A673 (cell line): Measurements from ENCODE around the gene HMGCS1. TPM values are rescaled to one million over a fixed set of nuclear protein-coding genes. Genes with fewer than 3 reads are reported as not detected.

ENCODE experiments used
- BruUV-seq: library from RNA; stranded (reverse); fragments of 400-500 nt; replicated peaks from 2 replicates; lab custom pipeline; 2021; lab: Mats Ljungman, UMichigan
- CTCF ChIA-PET: fragments of 300-600 bp; sonication (Branson Sonifier 250); formaldehyde crosslinking; loops from one replicate; lab custom pipeline; 2022; ENCODE audit warnings: antibody characterized with exemption; lab: Charles Lee
- POLR2A ChIA-PET: fragments of 300-600 bp; sonication (Branson Sonifier 250); formaldehyde crosslinking; loops from one replicate; lab custom pipeline; 2022; ENCODE audit warnings: antibody characterized with exemption; ENCODE audit not compliant: low non-redundant PET; lab: Charles Lee
- DNase-seq: peaks from one replicate; pipeline ENCODE4 v3.0.0-alpha.2; 2015; ENCODE audit warnings: low spot score
- H3K27ac ChIP-seq: fragments of 200-600 bp; sonication (generic); 2 replicates; pipeline ENCODE4 v1.5.1; 2016; ENCODE audit warnings: mixed run types, low read depth, mild to moderate bottlenecking, mixed read lengths, antibody characterized with exemption, low read length; ENCODE audit not compliant: poor library complexity, severe bottlenecking
- H3K27me3 ChIP-seq: fragments of 200-600 bp; sonication (generic); replicated peaks from 2 replicates; pipeline ENCODE4 v1.6.1; 2017; ENCODE audit warnings: mixed run types, low read depth, mild to moderate bottlenecking, mixed read lengths, antibody characterized with exemption, low read length; ENCODE audit not compliant: insufficient read depth, poor library complexity
- H3K36me3 ChIP-seq: fragments of 200-600 bp; sonication (generic); 2 replicates; pipeline ENCODE4 v1.6.1; 2016; ENCODE audit warnings: mixed run types, mild to moderate bottlenecking, mixed read lengths, antibody characterized with exemption, low read length; ENCODE audit not compliant: insufficient read depth, poor library complexity, severe bottlenecking
- H3K4me1 ChIP-seq: fragments of 200-600 bp; sonication (generic); 2 replicates; pipeline ENCODE4 v1.6.1; 2017; ENCODE audit warnings: mixed run types, mild to moderate bottlenecking, mixed read lengths, antibody characterized with exemption, low read length; ENCODE audit not compliant: insufficient read depth, poor library complexity, severe bottlenecking
- H3K4me3 ChIP-seq: fragments of 200-600 bp; sonication (generic); 2 replicates; pipeline ENCODE4 v1.5.1; 2016; ENCODE audit warnings: low read depth, mixed run types, mild to moderate bottlenecking, mixed read lengths, low read length; ENCODE audit not compliant: poor library complexity, severe bottlenecking
- H3K9me3 ChIP-seq: fragments of 200-600 bp; sonication (generic); 2 replicates; pipeline ENCODE4 v1.6.1; 2016; ENCODE audit warnings: mixed run types, low read depth, mild to moderate bottlenecking, mixed read lengths, antibody characterized with exemption, low read length; ENCODE audit not compliant: poor library complexity, severe bottlenecking
- CTCF ChIP-seq: fragments of 300-800, 200-600 bp; sonication (generic); conservative IDR thresholded peaks from 2 replicates; pipeline ENCODE4 v1.5.1; 2017; ENCODE audit warnings: low read depth, mild to moderate bottlenecking, antibody characterized with exemption, low read length, moderate library complexity, mixed read lengths
- EZH2 ChIP-seq: fragments of 200-600 bp; sonication (generic); IDR thresholded peaks from 2 replicates; pipeline ENCODE4 v1.6.1; 2017; ENCODE audit warnings: borderline replicate concordance, low read depth, mild to moderate bottlenecking, mixed read lengths, antibody characterized with exemption, low read length; ENCODE audit not compliant: poor library complexity, severe bottlenecking
- intact Hi-C: fragments of 100-400 bp; cut with micrococcal nuclease; formaldehyde crosslinking; loops from one replicate; pipeline ENCODE4 v1.10.0; 2022; ENCODE audit not compliant: unreplicated experiment
- total RNA-seq: library from RNA; stranded (reverse); gene quantifications from 2 replicates; pipeline ENCODE4 v1.2.3, GENCODE V29; 2021

The HMGCS1 gene
- total RNA-seq, 1 experiment from 2014 or later = 162 TPM

- BruUV-seq = no TSS peak
- Histone ChIP-seq H3K4me1 (no peaks in the 10 kb centered on the region), H3K9me3 (no peaks in the 10 kb centered on the region), H3K27ac (no peak overlapping the region), H3K4me3 (no peak overlapping the region), H3K36me3 (no peaks in the 10 kb centered on the region), H3K27me3 (no peaks in the 10 kb centered on the region)
- TF ChIP-seq EZH2 (no peak), CTCF (no peak)
- ChIA-PET CTCF (no interaction called here), POLR2A (no interaction called here)
- no peak for DNase-seq
- intact Hi-C loops = no loop called here
These were observed 40.5 kb upstream of the HMGCS1 start for GRCh38 chr5:43353668-43354067.

- CTCF ChIA-PET = no interaction called here
- Histone ChIP-seq H3K27ac (no peak overlapping the region), H3K9me3 (no peaks in the 10 kb centered on the region), H3K27me3 (no peaks in the 10 kb centered on the region), H3K36me3 (no peaks in the 10 kb centered on the region), H3K4me3 (no peak overlapping the region), H3K4me1 (no peaks in the 10 kb centered on the region)
- no TSS peak for BruUV-seq
- no peak for TF ChIP-seq CTCF
- TF ChIP-seq EZH2 = no peak
- POLR2A ChIA-PET = no interaction called here
- peak; percentile 11 for DNase-seq
- intact Hi-C loops = no loop called here
These were observed 39.7 kb upstream of the HMGCS1 start for GRCh38 chr5:43352915-43353314.

GRCh38 chr5:43352131-43352530 lies 38.9 kb upstream of the HMGCS1 start:
- intact Hi-C loops = no loop called here
- no peak for DNase-seq
- no TSS peak for BruUV-seq
- H3K9me3 ChIP-seq = no peaks in the 10 kb centered on the region
- no peak overlapping the region for H3K27ac ChIP-seq
- no peaks in the 10 kb centered on the region for H3K4me1 ChIP-seq
- TF ChIP-seq CTCF = no peak
- no peak for TF ChIP-seq EZH2
- no peaks in the 10 kb centered on the region for H3K27me3 ChIP-seq
- ChIA-PET CTCF (no interaction called here), POLR2A (no interaction called here)
- no peak overlapping the region for H3K4me3 ChIP-seq
- H3K36me3 ChIP-seq = no peaks in the 10 kb centered on the region
